ENCODE data around the gene KRT39. TPM values are rescaled to one million over a fixed set of nuclear protein-coding genes. Genes with fewer than 3 reads are reported as not detected.
"Not testable (repeated sequence)": the region's sequence is repeated elsewhere in the genome, so short reads cannot be mapped to it uniquely, and the experiment has no call there.

Gene KRT39
- total and polyA plus RNA-seq, 5 experiments from 2014 or later: not detected

DNA sequence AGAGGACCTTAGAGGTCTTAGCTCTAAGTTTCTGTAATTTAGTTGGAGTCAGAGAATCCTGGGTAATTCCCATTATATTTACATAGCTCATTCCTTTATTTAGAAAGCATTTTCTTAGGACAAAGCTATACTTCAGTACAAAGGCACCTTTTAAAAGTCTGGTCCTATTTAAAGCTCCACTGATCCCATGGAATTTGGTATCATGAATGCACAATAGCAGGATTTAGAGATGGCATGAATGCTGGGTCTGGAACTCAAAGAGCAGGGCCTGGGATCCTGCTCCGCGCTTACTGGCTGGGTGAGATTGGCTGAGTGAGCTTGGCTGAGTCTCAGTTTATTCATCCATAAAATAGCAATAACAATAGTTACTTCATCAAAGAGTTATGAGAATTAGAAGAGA is 34.1 kb downstream of the KRT39 start:
- ATAC-seq: no peak
- H3K4me1 Mint-ChIP-seq: no peaks in the 10 kb centered on the region
- H3K27me3 Mint-ChIP-seq: peaks cover 6 to 32% (median 16%) of the 10 kb centered on the region in 5 donors
- no peaks in the 10 kb centered on the region for H3K36me3 Mint-ChIP-seq
- no peak overlapping the region for H3K4me3 Mint-ChIP-seq
- no peak for DNase-seq
- no peaks in the 10 kb centered on the region for H3K9me3 Mint-ChIP-seq
- H3K27ac Mint-ChIP-seq: no peak overlapping the region
- POLR2A ChIA-PET: no interaction called here

DNA sequence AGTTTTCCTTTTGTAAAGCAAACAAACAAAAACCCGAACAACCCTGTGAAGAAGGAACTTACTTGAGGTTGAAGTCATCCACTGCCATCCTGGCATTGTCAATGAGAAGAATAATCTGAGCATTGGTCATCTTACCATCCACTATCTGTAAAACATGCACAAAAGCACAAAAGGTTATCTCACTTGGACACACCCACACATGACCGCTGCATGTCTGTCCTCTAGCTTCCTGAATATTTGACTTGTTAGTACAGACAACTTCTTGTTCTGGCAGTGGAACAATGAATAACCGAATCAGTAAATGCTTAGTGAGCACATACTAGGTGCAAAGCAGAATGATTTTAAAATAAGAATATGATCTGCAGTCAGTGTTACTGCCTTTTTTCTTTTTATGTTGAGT is 35.4 kb downstream of the KRT39 start:
- Mint-ChIP-seq H3K4me1 (no peaks in the 10 kb centered on the region), H3K9me3 (no peaks in the 10 kb centered on the region), H3K27ac (no peak overlapping the region), H3K4me3 (no peak overlapping the region), H3K36me3 (no peaks in the 10 kb centered on the region), H3K27me3 (peaks cover 12 to 36% (median 22%) of the 10 kb centered on the region in 5 donors)
- POLR2A ChIA-PET: no interaction called here
- DNase-seq (no peak), ATAC-seq (no peak)

DNA sequence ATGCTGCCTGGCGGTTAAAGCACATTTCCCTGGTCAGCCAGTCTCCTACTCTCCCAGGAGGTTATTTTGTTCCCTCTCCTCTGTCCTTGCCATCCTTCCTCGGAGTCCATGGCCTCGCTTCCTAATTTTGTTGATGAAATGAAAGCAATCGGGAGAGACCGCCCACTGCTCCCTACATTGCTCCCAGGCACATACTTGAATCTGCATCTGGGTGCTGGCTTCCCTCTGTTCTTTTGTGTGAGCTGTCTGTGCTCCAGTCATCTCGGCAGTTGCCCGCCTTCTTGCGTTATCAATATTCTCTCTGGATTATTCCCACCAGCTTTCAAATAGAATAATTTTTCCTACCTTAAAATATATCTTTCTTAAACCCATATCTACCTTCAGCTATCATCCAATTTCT is 40.4 kb downstream of the KRT39 start:
- POLR2A ChIA-PET: no interaction called here
- Mint-ChIP-seq H3K9me3 (no peaks in the 10 kb centered on the region), H3K4me3 (no peak overlapping the region), H3K27me3 (peaks cover 6 to 24% (median 23%) of the 10 kb centered on the region in 5 donors), H3K36me3 (no peaks in the 10 kb centered on the region), H3K27ac (no peak overlapping the region), H3K4me1 (peaks cover 1 to 8% (median 2%) of the 10 kb centered on the region in 4 donors)
- ATAC-seq: no peak
- no peak for DNase-seq

DNA sequence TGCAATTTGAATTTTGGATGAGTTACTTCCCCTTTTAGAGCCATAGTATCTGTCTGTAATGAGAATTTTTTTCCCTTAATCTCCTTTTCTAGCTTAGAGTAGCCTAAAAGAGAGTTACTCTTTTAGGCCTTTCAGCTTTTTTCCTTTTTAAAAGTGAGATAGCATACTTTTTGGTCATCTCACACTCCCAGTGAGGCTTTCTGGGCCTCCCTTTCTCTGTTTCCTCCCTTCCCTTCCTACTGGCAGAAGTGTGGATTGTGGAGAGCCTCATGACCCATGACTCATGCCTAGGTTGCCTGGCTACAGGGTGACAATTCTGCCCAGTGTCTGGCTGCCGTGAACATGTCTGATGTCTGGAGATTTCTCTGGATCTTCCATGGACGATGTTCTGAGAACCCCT is 44.5 kb downstream of the KRT39 start:
- Mint-ChIP-seq H3K27ac (no peak overlapping the region), H3K27me3 (peaks cover 4 to 18% (median 14%) of the 10 kb centered on the region in 5 donors), H3K4me3 (no peak overlapping the region), H3K9me3 (no peaks in the 10 kb centered on the region), H3K4me1 (peaks cover 5 to 13% (median 6%) of the 10 kb centered on the region in 4 donors), H3K36me3 (no peaks in the 10 kb centered on the region)
- ATAC-seq (no peak), DNase-seq (no peak)
- POLR2A ChIA-PET: no interaction called here

DNA sequence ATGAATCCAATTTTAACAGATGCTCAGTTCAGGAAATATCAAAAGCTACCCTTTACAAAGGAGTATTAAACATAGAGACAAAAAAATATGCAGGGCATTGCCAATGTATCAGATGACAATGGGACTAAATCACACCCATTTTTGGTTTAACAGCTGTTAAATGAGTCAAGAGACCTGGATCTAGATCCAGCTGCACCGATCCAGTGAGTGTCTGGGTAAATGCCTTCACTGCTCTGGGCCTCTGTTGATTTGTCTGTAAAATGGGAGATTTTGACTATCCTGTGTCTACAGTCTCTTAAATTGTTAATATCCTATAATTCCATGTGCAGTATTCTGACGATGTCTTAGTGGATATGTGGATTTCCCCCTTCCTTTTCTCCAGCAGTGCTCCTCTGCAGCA is 45.7 kb downstream of the KRT39 start:
- DNase-seq (no peak), ATAC-seq (no peak)
- Mint-ChIP-seq H3K4me3 (peak overlapping the region in 1 of 10 donors; percentile 7), H3K27me3 (peaks cover 0 to 13% (median 2%) of the 10 kb centered on the region in 5 donors), H3K27ac (peak overlapping the region in 3 of 10 donors; percentile 21 to 42 (median 31)), H3K36me3 (no peaks in the 10 kb centered on the region), H3K4me1 (peaks cover 5 to 13% (median 6%) of the 10 kb centered on the region in 4 donors), H3K9me3 (no peaks in the 10 kb centered on the region)
- POLR2A ChIA-PET: no interaction called here

DNA sequence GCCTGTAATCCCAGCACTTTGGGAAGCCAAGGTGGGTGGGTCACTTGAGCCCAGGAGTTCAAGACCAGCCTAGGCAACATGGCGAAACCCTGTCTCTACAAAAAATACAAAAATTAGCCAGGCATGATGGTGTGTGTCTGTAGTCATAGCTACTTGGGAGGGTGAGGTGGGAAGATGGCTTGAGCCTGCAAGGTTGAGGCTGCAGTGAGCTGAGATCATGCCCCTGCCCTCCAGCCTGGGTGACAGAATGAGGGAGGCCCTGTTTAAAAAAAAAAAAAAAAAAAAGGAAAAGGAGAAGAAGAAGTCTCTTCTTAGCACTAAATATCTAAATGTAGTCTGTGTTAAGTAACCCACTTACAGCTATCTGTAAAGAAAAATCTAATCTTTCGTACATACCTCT is 49.6 kb downstream of the KRT39 start:
- Mint-ChIP-seq H3K27me3 (peaks cover 0 to 13% (median 0%) of the 10 kb centered on the region in 5 donors), H3K4me1 (peaks cover 5 to 11% (median 7%) of the 10 kb centered on the region in 4 donors)
- not testable (repeated sequence) for H3K9me3 Mint-ChIP-seq, DNase-seq, ATAC-seq, H3K36me3 Mint-ChIP-seq, H3K27ac Mint-ChIP-seq, H3K4me3 Mint-ChIP-seq
- POLR2A ChIA-PET: interaction anchor here (0.6 to 0.7 kb wide), 2 partner anchors 114 to 930 kb away, joined by 3 read pairs; no protein-coding TSS in a partner anchor

DNA sequence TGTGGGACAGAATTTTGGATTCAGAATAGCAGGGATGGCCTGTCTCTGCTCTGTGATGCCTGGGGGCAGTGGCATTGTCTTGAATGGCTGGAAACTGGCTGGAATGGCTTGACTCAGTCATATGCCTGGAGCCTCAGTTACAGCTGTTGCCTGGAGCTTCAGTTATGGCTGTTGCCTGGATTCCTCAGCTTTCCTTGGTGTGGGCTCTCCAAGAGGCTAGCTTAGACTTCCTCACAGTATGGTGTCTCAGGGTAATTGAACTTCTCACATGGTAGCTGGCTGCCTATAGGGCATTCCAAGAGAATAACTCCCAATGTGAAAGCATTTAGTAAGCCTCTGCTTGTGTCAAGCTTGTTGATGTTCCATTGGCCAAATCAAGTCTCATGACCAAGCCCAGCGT is 50.4 kb downstream of the KRT39 start:
- DNase-seq: no peak
- H3K27ac Mint-ChIP-seq: no peak overlapping the region
- no peaks in the 10 kb centered on the region for H3K36me3 Mint-ChIP-seq
- POLR2A ChIA-PET: no interaction called here
- no peaks in the 10 kb centered on the region for H3K9me3 Mint-ChIP-seq
- ATAC-seq: no peak
- peaks cover 3 to 8% (median 5%) of the 10 kb centered on the region in 4 donors for H3K4me1 Mint-ChIP-seq
- peaks cover 0 to 13% (median 0%) of the 10 kb centered on the region in 5 donors for H3K27me3 Mint-ChIP-seq
- no peak overlapping the region for H3K4me3 Mint-ChIP-seq

DNA sequence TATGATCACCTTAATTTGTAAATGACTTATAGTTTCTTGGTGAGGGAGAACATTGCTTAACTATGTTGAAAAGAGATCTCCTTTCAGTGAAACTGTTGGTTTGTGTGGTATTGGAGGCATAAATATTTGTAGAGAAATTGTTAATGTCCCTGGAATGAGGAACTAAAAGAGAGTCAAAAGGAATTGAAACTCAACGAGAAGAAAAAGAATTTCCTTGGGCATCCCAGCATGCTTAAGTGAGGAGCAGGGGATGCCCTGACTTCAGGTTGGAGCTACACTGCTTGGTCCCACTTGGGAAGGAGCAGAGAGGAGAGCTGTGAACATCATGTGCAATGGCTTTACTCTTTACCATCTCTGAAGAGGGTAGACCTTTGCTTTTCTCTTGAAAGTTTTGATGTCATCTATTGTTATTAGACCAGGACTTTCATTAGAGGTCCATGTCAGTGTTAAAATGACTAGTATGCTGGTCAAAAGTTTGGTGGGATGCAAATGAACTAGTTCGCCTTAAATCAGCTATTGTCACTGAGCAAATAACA is 51.0 kb downstream of the KRT39 start:
- H3K4me1 Mint-ChIP-seq: peaks cover 0 to 2% (median 0%) of the 10 kb centered on the region in 4 donors
- H3K4me3 Mint-ChIP-seq: no peak overlapping the region
- H3K27ac Mint-ChIP-seq: no peak overlapping the region
- peaks cover 0 to 13% (median 0%) of the 10 kb centered on the region in 5 donors for H3K27me3 Mint-ChIP-seq
- DNase-seq (no peak), ATAC-seq (no peak)
- H3K36me3 Mint-ChIP-seq: no peaks in the 10 kb centered on the region
- no peaks in the 10 kb centered on the region for H3K9me3 Mint-ChIP-seq
- POLR2A ChIA-PET: no interaction called here

DNA sequence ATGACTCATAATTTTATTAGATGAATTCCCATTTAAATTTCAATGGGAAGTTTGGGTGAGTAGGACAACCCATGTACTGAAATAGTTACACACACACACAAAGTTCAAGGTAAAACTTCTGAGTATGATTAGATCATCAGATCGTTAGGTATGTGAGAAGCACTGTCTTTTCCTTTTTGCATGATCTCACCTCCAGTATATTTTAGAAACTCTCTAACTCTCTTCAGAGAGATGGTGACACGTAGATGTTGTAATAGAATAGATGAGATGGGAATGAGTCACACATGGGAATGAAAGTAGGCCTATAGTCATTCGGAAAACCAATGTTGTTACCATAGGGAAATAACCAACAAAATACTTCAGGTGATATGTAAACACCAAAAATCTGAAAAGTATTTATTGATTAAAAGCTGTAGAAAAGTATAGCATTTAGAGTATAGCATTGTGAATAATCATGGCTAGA is 51.5 kb downstream of the KRT39 start:
- Mint-ChIP-seq H3K9me3 (no peaks in the 10 kb centered on the region), H3K27me3 (peaks cover 0 to 13% (median 0%) of the 10 kb centered on the region in 5 donors), H3K36me3 (no peaks in the 10 kb centered on the region), H3K4me1 (peaks cover 0 to 2% (median 0%) of the 10 kb centered on the region in 4 donors), H3K4me3 (no peak overlapping the region), H3K27ac (no peak overlapping the region)
- no peak for ATAC-seq
- POLR2A ChIA-PET: no interaction called here
- no peak for DNase-seq

DNA sequence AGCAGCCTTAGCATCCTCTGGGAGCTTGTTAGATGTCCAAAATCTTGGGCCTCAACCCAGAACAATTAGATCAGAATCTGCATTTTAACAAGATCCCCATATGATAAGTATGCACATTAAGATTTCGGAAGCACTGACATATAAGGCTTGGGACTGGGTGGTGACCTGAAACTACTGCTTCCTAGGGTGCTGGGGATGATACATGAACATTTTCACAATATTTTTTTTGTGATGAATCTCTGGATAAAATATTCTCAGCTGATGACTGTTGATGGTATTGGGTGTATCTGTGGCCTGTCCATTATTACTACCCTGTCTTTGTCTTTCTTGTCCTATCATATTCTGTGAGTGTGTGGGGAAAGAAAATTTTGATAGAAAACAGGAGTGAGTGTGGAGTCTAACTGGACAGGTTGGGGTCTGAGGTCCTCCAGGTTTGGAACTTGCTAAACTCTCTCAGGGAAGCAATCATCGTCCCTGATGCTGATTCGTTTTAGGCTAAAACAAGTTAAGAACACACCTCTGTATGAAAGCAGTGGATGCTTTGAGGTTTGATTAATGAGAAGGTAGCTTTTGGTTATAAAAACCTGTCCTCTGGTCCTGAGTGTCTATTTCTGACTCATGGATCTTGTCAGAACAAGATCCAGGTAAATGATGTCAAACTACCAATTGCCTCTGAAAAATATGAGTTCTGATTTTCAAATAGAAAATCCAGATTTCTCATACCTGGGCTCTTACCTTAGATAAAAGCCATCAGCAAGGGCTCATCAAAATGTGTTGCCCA is 52.5 kb downstream of the KRT39 start:
- ATAC-seq (no peak), DNase-seq (no peak)
- Mint-ChIP-seq H3K9me3 (no peaks in the 10 kb centered on the region), H3K27me3 (peaks cover under 1 to 14% (median under 1%) of the 10 kb centered on the region in 5 donors), H3K4me3 (no peak overlapping the region), H3K27ac (no peak overlapping the region), H3K4me1 (peaks cover 0 to 2% (median 0%) of the 10 kb centered on the region in 4 donors), H3K36me3 (no peaks in the 10 kb centered on the region)
- POLR2A ChIA-PET: no interaction called here

DNA sequence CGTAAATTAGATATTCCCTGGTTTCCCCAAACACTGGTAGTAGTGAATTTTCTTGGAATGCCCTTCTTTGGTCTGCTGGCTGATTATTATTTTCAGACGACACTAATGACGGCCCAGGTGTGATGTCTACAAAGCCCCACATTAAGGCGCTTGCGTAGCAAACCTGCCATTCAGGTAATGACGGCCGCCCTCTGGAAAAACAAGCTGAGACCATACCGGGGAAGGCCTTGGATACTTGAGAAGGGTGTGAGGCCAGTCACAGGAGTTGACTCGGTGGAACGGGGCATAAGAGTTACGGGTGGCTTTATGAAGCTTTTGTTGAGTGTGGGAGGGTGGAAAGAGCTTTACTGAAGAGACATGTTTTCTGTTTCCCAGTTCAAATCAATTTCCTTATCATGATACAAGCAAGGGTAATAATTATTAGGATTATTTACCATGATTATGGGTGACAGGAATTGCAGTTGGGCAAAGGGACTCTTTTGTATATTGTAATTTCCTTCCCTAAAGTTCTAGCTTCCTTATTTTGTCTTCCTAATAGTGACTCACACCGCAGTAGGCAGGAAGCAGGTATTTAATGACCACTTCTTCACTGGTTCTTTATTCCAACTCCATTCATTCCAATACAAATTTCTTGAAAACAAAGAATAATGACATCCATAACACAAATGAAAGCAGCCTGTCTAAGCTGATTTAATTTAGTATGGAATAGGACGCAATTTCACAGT is 54.1 kb downstream of the KRT39 start:
- no peak overlapping the region for H3K27ac Mint-ChIP-seq
- no peaks in the 10 kb centered on the region for H3K9me3 Mint-ChIP-seq
- no peak overlapping the region for H3K4me3 Mint-ChIP-seq
- no peak for DNase-seq
- H3K36me3 Mint-ChIP-seq: no peaks in the 10 kb centered on the region
- H3K4me1 Mint-ChIP-seq: peaks cover 0 to 2% (median 0%) of the 10 kb centered on the region in 4 donors
- peaks cover 9 to 26% (median 14%) of the 10 kb centered on the region in 5 donors for H3K27me3 Mint-ChIP-seq
- POLR2A ChIA-PET: interaction anchor here (1.1 kb wide), 1 partner anchor 293 kb away, joined by 5 read pairs; no protein-coding TSS in a partner anchor
- ATAC-seq: no peak

DNA sequence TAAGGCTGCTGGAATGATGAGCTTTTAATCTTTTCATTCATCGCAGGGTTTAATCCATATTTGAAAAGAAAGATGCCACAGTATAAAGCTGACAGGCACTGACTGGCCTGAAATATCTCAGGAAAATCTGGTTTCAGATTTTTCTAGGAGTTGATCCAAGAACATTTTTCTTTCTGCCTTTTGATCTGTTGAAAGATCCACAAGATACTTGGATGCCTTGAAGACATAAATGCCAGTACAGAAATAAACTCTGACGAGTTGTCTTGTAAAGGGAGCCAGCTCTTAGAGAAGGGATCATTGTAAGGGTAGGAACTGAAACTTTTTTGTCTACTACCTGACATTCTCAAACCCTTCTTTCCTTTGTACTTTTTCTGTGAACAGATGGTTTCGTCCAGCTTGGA is 56.3 kb downstream of the KRT39 start:
- no peak for ATAC-seq
- H3K9me3 Mint-ChIP-seq: no peaks in the 10 kb centered on the region
- H3K27me3 Mint-ChIP-seq: peaks cover 18 to 37% (median 31%) of the 10 kb centered on the region in 5 donors
- no peaks in the 10 kb centered on the region for H3K36me3 Mint-ChIP-seq
- H3K4me3 Mint-ChIP-seq: no peak overlapping the region
- POLR2A ChIA-PET: interaction anchor here (1.5 kb wide), 1 partner anchor 738 kb away, joined by 3 read pairs; no protein-coding TSS in a partner anchor
- no peak for DNase-seq
- no peak overlapping the region for H3K27ac Mint-ChIP-seq
- peaks cover 0 to 2% (median 0%) of the 10 kb centered on the region in 4 donors for H3K4me1 Mint-ChIP-seq

DNA sequence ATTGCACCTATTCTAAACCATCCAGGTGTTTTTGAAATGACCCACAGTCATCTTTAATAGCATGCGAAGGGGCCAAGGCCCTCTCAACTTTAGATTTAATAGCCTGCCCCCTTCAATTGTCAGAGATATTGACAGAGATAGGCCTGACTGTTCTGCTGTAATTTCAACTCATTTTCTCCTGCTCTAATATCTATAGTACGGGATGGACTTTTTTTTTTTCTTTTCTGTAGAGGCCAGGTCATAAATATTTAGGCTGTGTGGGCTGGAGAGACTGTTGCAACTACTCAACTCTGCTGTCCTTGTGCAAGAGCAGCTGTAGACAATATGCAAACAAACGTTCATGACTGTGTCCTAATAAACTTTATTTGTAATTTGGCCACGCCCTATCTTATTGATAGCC is 57.0 kb downstream of the KRT39 start:
- H3K4me3 Mint-ChIP-seq: no peak overlapping the region
- POLR2A ChIA-PET: interaction anchor here (1.5 kb wide), 1 partner anchor 739 kb away, joined by 3 read pairs; no protein-coding TSS in a partner anchor
- H3K4me1 Mint-ChIP-seq: no peaks in the 10 kb centered on the region
- no peak overlapping the region for H3K27ac Mint-ChIP-seq
- DNase-seq (no peak), ATAC-seq (no peak)
- no peaks in the 10 kb centered on the region for H3K9me3 Mint-ChIP-seq
- H3K27me3 Mint-ChIP-seq: peaks cover 18 to 42% (median 33%) of the 10 kb centered on the region in 5 donors
- no peaks in the 10 kb centered on the region for H3K36me3 Mint-ChIP-seq
